Fibroblast of gingiva (primary cell): Measurements from ENCODE around the gene EIF4E1B.

Source experiments
- DNase-seq: peaks from one replicate; pipeline ENCODE4 v3.0.0-alpha.2; 2011; ENCODE audit warnings: low read depth

EIF4E1B gene

DNA sequence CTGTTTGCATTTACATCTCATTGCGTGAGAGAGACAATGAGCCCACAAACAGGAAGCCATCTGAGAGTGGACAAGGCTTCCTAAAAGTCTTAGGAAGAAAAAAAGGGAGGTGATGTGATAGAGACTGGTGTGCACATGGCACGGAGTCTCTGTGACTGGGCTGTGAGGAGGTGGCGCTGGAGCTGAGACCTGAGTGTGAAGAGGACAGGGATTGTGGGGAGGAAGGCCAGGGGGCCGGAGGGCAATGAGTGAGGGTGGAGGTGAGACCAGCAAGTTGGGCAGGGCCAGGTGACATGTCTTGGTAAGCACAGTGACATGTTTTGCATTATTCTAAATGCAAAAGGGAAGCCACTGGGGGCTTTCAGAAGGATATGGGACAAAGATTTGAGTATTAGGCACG, 61.9 kb downstream of the EIF4E1B start:
- no peak for DNase-seq

DNA sequence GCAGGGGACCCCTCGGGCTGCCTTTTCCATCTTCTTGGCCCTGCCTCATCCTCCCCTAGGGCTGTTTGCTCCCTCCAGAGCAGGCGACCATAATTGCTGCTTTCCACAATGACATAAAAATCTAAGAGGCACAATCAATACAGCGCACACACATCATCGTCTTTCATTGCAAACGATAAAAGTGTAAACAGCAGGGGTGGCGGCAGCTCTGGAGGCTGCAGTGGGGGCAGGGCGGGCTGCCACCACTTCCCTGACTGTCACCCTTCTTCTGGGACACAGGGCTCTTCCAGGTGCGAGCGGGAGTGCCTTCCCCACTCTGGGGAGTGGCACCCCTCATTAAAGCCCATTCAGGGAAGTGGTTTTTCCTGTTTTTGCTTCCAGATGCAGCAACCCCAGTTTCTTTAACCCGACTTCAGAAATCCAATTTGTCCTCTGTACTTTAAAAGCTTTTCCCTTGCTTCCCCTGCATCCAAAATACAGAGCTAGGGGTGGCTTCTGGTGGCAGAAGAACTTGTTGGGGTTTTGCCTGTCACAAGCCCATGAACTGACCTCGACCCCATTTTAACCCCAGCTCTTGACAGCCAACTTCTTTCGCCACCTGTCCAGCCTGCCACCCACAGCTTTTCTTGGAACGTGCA, 62.5 kb downstream of the EIF4E1B start:
- no peak for DNase-seq

DNA sequence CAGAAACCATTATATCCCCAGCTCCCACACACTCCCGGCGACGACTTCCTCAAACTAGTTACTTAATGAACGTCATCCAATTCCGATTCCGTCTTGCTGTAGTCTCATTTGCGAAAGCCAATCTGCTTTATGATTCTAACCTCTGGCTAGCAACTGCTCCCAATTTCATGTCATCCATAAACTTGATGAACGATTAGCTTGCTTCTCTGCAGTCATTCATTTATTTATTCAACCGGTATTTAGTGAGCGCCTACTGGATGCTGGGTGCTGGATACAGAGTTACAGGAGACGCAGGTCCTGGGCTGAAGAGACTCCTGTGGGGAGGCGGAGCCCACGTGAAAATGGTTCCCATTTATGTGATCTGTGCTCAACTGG, 63.0 kb downstream of the EIF4E1B start:
- DNase-seq: no peak

DNA sequence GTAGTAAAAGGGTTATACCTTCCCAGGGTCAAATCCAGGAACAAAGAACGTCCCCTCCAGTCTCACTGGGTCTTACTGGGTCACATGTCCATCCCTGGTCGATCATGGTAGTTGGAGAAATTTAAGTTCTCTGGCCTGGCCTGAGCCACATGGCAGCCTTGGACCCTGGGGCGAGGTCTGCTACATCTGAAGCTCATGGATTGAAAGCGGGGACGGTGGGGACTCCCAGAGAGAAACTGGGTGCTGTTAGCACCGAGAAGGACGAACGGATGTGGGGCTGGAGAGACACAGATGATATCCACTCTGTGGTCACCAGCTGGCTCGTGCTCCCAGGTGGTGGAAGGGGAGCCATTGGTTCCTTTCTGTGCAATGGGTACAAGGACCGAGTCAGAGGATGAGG, 63.7 kb downstream of the EIF4E1B start:
- no peak for DNase-seq

DNA sequence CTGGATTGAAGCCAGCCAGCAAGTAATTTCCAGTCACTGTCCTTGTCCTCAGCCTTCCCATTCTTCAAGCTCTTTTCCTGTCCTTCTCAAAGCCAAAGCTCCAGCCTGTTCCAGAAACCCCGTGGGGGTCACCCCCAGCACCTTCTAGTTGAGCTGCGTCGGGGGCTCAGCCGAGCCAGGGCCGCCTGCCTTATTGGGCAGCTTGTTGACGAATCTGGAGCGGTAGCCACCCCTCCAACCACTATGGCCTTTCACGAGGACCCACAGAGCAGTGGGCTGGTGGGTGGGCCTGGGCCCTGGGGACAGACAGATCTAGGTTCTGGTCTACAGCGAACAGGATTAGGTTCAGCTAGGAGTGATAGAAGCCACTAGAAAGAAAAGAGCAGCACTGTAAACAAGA, 64.2 kb downstream of the EIF4E1B start:
- no peak for DNase-seq

DNA sequence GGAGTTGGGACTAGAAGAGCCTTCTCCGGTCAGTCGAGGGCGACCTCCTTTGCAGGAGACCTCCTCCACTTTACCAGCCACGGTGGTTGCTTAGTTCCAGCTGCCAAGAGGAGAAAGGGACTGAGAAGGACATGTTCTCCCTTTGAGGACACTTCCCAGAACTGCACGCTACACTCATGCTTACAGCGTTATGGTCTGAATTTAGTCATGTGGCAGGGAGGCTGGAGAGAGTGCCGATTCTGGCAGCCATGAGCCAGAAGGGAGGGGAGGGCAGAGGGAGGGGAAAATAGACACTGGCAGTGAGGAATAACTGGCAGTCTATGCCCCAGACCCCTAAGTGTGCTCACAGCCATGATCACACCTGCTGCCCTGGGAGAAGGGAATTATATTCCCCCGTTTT, 64.6 kb downstream of the EIF4E1B start:
- DNase-seq: no peak
